ENCODE measurements around the gene CDK8.
A peak's percentile ranks its signal among the peaks of the same experiment; 100 is the strongest.

Gene CDK8

GRCh38 chr13:26221399-26221720 lies 32.6 kb upstream of the CDK8 start:
- peak overlapping the region; percentile 100 for H3K4me3 ChIP-seq (ENCODE audit: low read depth, low read length)
- TF ChIP-seq CTCF (IDR thresholded peaks at IDR 0.05; ENCODE audit: borderline replicate concordance, insufficient read depth, low read depth, low read length): no peak

- TF ChIP-seq CTCF (IDR thresholded peaks at IDR 0.05; ENCODE audit: borderline replicate concordance, insufficient read depth, low read depth, low read length): 0 out of 2 replicates have a peak, but pooled peaks have one; percentile 12
- peak within 1 kb of the TSS; percentile 100 for H3K4me3 ChIP-seq (ENCODE audit: low read depth, low read length)
Measured at GRCh38 chr13:26221721-26222519, 32.0 kb upstream of the CDK8 start, which contains the start of gene RNF6. Gene RNF6 (minus strand): TSS chr13:26222314. CDS start chr13:26219649, 2,665 bp downstream.

- H3K4me3 ChIP-seq (ENCODE audit: low read depth, low read length): peak overlapping the region; percentile 100
- TF ChIP-seq CTCF (IDR thresholded peaks at IDR 0.05; ENCODE audit: borderline replicate concordance, insufficient read depth, low read depth, low read length): no peak
Measured at GRCh38 chr13:26222520-26223046, 31.3 kb upstream of the CDK8 start.

- H3K4me3 ChIP-seq (ENCODE audit: low read depth, low read length): no peak overlapping the region
- no peak for TF ChIP-seq CTCF (IDR thresholded peaks at IDR 0.05; ENCODE audit: borderline replicate concordance, insufficient read depth, low read depth, low read length)
Measured at GRCh38 chr13:26225896-26226617, 27.9 kb upstream of the CDK8 start.

GRCh38 chr13:26227166-26227971 lies 26.6 kb upstream of the CDK8 start:
- H3K4me3 ChIP-seq (ENCODE audit: low read depth, low read length): no peak overlapping the region
- no peak for TF ChIP-seq CTCF (IDR thresholded peaks at IDR 0.05; ENCODE audit: borderline replicate concordance, insufficient read depth, low read depth, low read length)

GRCh38 chr13:26228096-26228495 lies 25.8 kb upstream of the CDK8 start:
- H3K4me3 ChIP-seq (ENCODE audit: low read depth, low read length): no peak overlapping the region
- TF ChIP-seq CTCF (IDR thresholded peaks at IDR 0.05; ENCODE audit: borderline replicate concordance, insufficient read depth, low read depth, low read length): no peak

Data from GM12875 (cell line).